Stomach smooth muscle (tissue), 2 donors: ENCODE results near the gene PRR23E.

Experiments
- H3K27ac ChIP-seq: one replicate; pipeline ENCODE4 v1.7.0; 2013; ENCODE audit warnings: mild to moderate bottlenecking, low read length, inconsistent platforms
- H3K27me3 ChIP-seq, 2 donors: one replicate each; pipeline ENCODE4 v1.7.0; 2013; ENCODE audit warnings: low read length in 2 of 2; ENCODE audit not compliant: insufficient read depth in 2 of 2, control insufficient read depth in 1 of 2
- H3K36me3 ChIP-seq, 2 donors: one replicate each; pipeline ENCODE4 v1.7.0; 2013; ENCODE audit warnings: low read length in 2 of 2; ENCODE audit not compliant: control insufficient read depth in 2 of 2, insufficient read depth in 2 of 2
- H3K4me1 ChIP-seq: one replicate; pipeline ENCODE4 v1.7.0; 2013; ENCODE audit warnings: low read length; ENCODE audit not compliant: control insufficient read depth, insufficient read depth
- H3K4me3 ChIP-seq, 2 donors: one replicate each; pipeline ENCODE4 v1.7.0; 2013; ENCODE audit warnings: low read length in 2 of 2
- H3K9ac ChIP-seq, 2 donors: one replicate each; pipeline ENCODE4 v1.7.0; 2013; ENCODE audit warnings: low read length in 2 of 2, mild to moderate bottlenecking in 1 of 2
- H3K9me3 ChIP-seq, 2 donors: one replicate each; pipeline ENCODE4 v1.7.0; 2013; ENCODE audit warnings: low read length in 2 of 2; ENCODE audit not compliant: control insufficient read depth in 2 of 2
- donor health status: healthy.
- donor health status: Pancreatic carcinoma.

Gene PRR23E

DNA sequence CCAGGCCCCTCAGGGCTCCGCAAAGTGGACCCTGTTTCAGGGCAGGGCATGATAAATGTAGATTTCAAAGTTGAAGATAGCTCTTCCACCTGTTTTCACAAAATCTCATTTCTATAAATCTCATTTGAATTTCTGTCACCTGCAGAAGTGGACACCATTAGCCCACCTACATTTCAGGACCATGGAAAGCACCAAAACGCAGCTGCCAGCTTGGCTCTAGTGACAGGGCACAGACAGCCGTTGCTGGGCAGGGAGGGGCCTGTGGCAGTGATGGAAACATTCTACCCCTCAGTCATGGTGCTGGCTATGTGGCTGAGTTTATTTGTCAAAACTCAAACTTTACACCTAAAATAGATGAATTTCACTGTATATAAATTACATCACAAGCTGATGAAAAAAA, 40.4 kb downstream of the PRR23E start:
- H3K27me3 ChIP-seq, result peaks cover 0 to 3% of the 10 kb centered on the region in 2 donors
- no peak overlapping the region for H3K27ac ChIP-seq
- H3K36me3 ChIP-seq, result no peaks in the 10 kb centered on the region
- no peaks in the 10 kb centered on the region for H3K4me1 ChIP-seq
- H3K9me3 ChIP-seq, result peaks cover 6 to 11% of the 10 kb centered on the region in 2 donors
- H3K9ac ChIP-seq, result no peak overlapping the region
- no peak overlapping the region for H3K4me3 ChIP-seq

- Histone ChIP-seq H3K4me3 (no peak overlapping the region), H3K27me3 (peaks cover 0 to 3% of the 10 kb centered on the region in 2 donors), H3K27ac (no peak overlapping the region), H3K36me3 (no peaks in the 10 kb centered on the region), H3K4me1 (no peaks in the 10 kb centered on the region), H3K9me3 (peaks cover 4 to 6% of the 10 kb centered on the region in 2 donors), H3K9ac (no peak overlapping the region)
Observed at GRCh38 chr3:127234778-127235177, 41.8 kb downstream of the PRR23E start.

GRCh38 chr3:127235706-127236105, 42.8 kb downstream of the PRR23E start:
- no peak overlapping the region for H3K9ac ChIP-seq
- no peaks in the 10 kb centered on the region for H3K36me3 ChIP-seq
- H3K27me3 ChIP-seq, result peaks cover 2 to 3% of the 10 kb centered on the region in 2 donors
- H3K4me1 ChIP-seq, result no peaks in the 10 kb centered on the region
- H3K4me3 ChIP-seq, result no peak overlapping the region
- peaks cover 4% of the 10 kb centered on the region in 2 donors for H3K9me3 ChIP-seq
- no peak overlapping the region for H3K27ac ChIP-seq

- H3K27ac ChIP-seq, result no peak overlapping the region
- H3K36me3 ChIP-seq, result no peaks in the 10 kb centered on the region
- no peak overlapping the region for H3K9ac ChIP-seq
- no peaks in the 10 kb centered on the region for H3K4me1 ChIP-seq
- peaks cover 3 to 4% of the 10 kb centered on the region in 2 donors for H3K27me3 ChIP-seq
- H3K9me3 ChIP-seq, result peaks cover 3% of the 10 kb centered on the region in 2 donors
- H3K4me3 ChIP-seq, result no peak overlapping the region
Observed at GRCh38 chr3:127237835-127238234, 44.9 kb downstream of the PRR23E start.

DNA sequence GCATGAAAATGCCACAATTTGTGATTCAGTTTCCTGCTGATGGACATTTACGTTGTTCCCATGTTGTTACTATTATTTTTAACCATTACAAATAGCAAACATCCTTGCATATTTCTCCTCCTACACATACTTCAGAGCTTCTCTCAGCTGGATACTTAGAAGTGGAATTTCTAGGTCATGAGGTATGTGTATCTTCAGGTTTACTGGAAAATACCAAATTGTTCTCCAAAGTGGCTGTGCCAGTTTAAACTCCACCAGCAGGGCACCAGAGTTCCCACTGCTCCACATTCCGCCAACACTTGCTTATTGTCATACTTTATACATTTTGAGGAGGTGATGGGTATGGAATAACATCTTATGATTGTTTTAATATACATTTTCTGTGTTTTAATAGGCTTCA, 45.7 kb downstream of the PRR23E start:
- Histone ChIP-seq H3K4me1 (no peaks in the 10 kb centered on the region), H3K27ac (no peak overlapping the region), H3K9ac (no peak overlapping the region), H3K9me3 (peaks cover 3% of the 10 kb centered on the region in 2 donors), H3K27me3 (peaks cover 1 to 4% of the 10 kb centered on the region in 2 donors), H3K36me3 (no peaks in the 10 kb centered on the region), H3K4me3 (no peak overlapping the region)

DNA sequence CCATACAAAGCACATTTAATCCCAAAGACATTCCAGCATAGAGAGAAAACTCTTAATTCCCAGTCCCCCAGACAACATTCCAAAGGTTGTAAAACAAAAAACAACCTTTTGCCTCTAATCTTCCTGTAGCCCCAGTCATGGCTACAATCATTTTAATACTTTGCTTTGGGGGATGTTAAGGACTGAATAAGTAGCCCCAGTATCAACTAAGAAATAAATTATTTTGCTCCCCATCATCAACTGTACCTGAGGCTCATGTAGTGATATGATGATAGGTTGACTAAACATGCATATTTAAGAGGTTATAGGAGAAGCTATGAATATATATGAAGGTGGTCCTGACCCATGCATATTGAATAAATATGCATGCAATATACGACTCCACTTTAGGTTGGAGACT, 54.4 kb downstream of the PRR23E start:
- peaks cover 0 to 3% of the 10 kb centered on the region in 2 donors for H3K27me3 ChIP-seq
- H3K4me3 ChIP-seq, result no peak overlapping the region
- H3K9ac ChIP-seq, result no peak overlapping the region
- peaks cover 2 to 3% of the 10 kb centered on the region in 2 donors for H3K9me3 ChIP-seq
- no peaks in the 10 kb centered on the region for H3K4me1 ChIP-seq
- H3K36me3 ChIP-seq, result no peaks in the 10 kb centered on the region
- no peak overlapping the region for H3K27ac ChIP-seq
